OCI-LY3 (cell line): ENCODE data around the gene LSS.
"Not testable (repeated sequence)": the region's sequence is repeated elsewhere in the genome, so short reads cannot be mapped to it uniquely, and the experiment has no call there.

Experiments used
- H2AFZ ChIP-seq: fragments of 200-600, 300-600 bp; shearing (Covaris generic); 2 replicates; pipeline ENCODE4 v1.6.0; 2014; ENCODE audit warnings: antibody characterized with exemption, low read depth, low read length
- H3K27ac ChIP-seq: fragments of 200-600, 300-600 bp; sonication (generic); 2 replicates; pipeline ENCODE4 v1.5.1; 2014; ENCODE audit warnings: mild to moderate bottlenecking, low read length, moderate library complexity, mixed read lengths
- H3K27me3 ChIP-seq: fragments of 200-600, 300-600 bp; sonication (generic); 2 replicates; pipeline ENCODE4 v1.6.1; 2014; ENCODE audit warnings: low read depth, low read length, mixed read lengths
- H3K36me3 ChIP-seq: fragments of 200-600, 300-600 bp; sonication (generic); replicated peaks from 2 replicates; pipeline ENCODE3; 2014; ENCODE audit warnings: low read depth, low read length, mixed read lengths
- H3K4me1 ChIP-seq: fragments of 300-600, 200-600 bp; sonication (generic); 2 replicates; pipeline ENCODE4 v1.6.1; 2014; ENCODE audit warnings: low read length, mixed read lengths
- H3K4me2 ChIP-seq: fragments of 200-600, 300-600 bp; sonication (generic); 2 replicates; pipeline ENCODE4 v1.6.1; 2014; ENCODE audit warnings: low read length, mixed read lengths
- H3K4me3 ChIP-seq: fragments of 300-600, 200-600 bp; sonication (generic); 2 replicates; pipeline ENCODE4 v1.5.1; 2014; ENCODE audit warnings: antibody characterized with exemption, mild to moderate bottlenecking, low read length, moderate library complexity
- H3K79me2 ChIP-seq: fragments of 300-600, 200-600 bp; shearing (Covaris generic); 2 replicates; pipeline ENCODE4 v1.6.1; 2014; ENCODE audit warnings: mild to moderate bottlenecking, low read length, mixed read lengths
- H3K9ac ChIP-seq: fragments of 300-600, 200-600 bp; shearing (Covaris generic); 2 replicates; pipeline ENCODE4 v1.6.0; 2014; ENCODE audit warnings: mild to moderate bottlenecking, low read length, moderate library complexity
- H3K9me3 ChIP-seq: fragments of 200-600, 300-600 bp; shearing (Covaris generic); 2 replicates; pipeline ENCODE4 v1.6.1; 2014; ENCODE audit warnings: low read length, mixed read lengths; ENCODE audit not compliant: insufficient read depth
- H4K20me1 ChIP-seq: fragments of 200-600, 300-600 bp; sonication (generic); 2 replicates; pipeline ENCODE4 v1.6.1; 2016; ENCODE audit warnings: low read length, mixed read lengths; ENCODE audit not compliant: insufficient read depth
- CTCF ChIP-seq: fragments of 200-600, 300-600 bp; sonication (generic); IDR thresholded peaks from 2 replicates; pipeline ENCODE4 v1.5.1; 2014; ENCODE audit warnings: antibody characterized with exemption, low read length, low read depth
- EZH2phosphoT487 ChIP-seq: fragments of 200-600 bp; shearing (Covaris generic); IDR thresholded peaks from 2 replicates; pipeline ENCODE4 v1.6.1; 2018; ENCODE audit warnings: antibody characterized with exemption, mixed run types, low read depth

Gene LSS

GRCh38 chr21:46245213-46245915 is 16.8 kb upstream of the LSS start:
- no peak overlapping the region for H3K9ac ChIP-seq
- H2AFZ ChIP-seq, result no peak overlapping the region
- no peaks in the 10 kb centered on the region for H3K79me2 ChIP-seq
- no peaks in the 10 kb centered on the region for H3K9me3 ChIP-seq
- no peak overlapping the region for H3K4me2 ChIP-seq
- H3K27me3 ChIP-seq, result no peaks in the 10 kb centered on the region
- H3K4me1 ChIP-seq, result peaks cover 21% of the 10 kb centered on the region
- H3K4me3 ChIP-seq, result no peak overlapping the region
- no peak overlapping the region for H3K27ac ChIP-seq
- H3K36me3 ChIP-seq, result peaks cover 67% of the 10 kb centered on the region
- TF ChIP-seq EZH2phosphoT487 (no peak), CTCF (no peak)
- no peaks in the 10 kb centered on the region for H4K20me1 ChIP-seq

DNA sequence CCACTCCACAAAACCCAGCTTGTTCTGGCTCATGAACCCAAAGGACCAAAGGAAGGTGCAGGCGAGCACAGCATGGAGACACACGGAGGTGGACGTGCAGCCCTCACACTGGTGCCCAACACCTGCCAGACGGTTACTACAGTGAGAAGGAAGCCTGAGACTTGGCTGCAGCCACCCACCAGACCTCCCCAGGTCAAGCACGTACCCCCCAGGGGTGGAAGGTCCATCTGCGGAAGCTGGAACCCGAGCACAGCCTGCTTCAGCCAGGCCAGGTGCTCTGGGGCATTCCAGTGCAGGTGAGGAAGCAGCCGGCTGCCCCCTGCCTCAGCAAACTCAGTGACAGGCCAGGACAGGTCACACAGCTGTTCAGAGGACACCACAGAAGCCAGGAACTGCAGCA is 16.0 kb upstream of the LSS start:
- Histone ChIP-seq H2AFZ (no peak overlapping the region), H3K27me3 (no peaks in the 10 kb centered on the region), H3K4me3 (no peak overlapping the region), H3K79me2 (no peaks in the 10 kb centered on the region), H3K4me1 (peaks cover 18% of the 10 kb centered on the region), H4K20me1 (no peaks in the 10 kb centered on the region), H3K4me2 (no peak overlapping the region), H3K27ac (no peak overlapping the region), H3K9ac (no peak overlapping the region), H3K36me3 (peaks cover 64% of the 10 kb centered on the region), H3K9me3 (no peaks in the 10 kb centered on the region)
- TF ChIP-seq CTCF, result no peak
- no peak for TF ChIP-seq EZH2phosphoT487

DNA sequence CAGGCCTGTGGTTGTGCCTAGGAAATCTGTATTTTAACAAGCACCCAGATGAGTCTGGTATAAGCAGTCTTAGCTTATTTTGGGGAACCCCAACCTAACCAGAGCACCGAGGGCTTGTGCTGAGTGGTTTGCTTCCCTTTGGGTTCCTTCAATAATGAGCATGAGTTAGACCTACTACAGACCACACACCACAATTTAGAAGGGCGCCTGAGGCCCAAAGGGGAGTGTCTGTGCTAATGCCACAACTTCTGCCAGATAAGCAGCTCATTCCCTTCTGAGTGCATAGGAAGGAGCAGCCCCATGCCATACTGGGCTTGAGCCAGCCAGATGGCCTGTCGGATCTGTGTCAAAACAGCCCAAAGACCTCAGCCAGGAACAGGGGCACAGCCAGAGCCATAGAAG is 15.4 kb upstream of the LSS start:
- no peaks in the 10 kb centered on the region for H4K20me1 ChIP-seq
- no peak overlapping the region for H3K4me2 ChIP-seq

GRCh38 chr21:46243325-46243724 is 14.8 kb upstream of the LSS start:
- H3K9me3 ChIP-seq, result no peaks in the 10 kb centered on the region
- H3K9ac ChIP-seq, result no peak overlapping the region
- H3K79me2 ChIP-seq, result no peaks in the 10 kb centered on the region
- H2AFZ ChIP-seq, result no peak overlapping the region
- H3K27ac ChIP-seq, result no peak overlapping the region
- no peak overlapping the region for H3K4me2 ChIP-seq
- peaks cover 9% of the 10 kb centered on the region for H3K4me1 ChIP-seq
- TF ChIP-seq EZH2phosphoT487 (no peak), CTCF (no peak)
- peaks cover 69% of the 10 kb centered on the region for H3K36me3 ChIP-seq
- no peaks in the 10 kb centered on the region for H3K27me3 ChIP-seq
- H3K4me3 ChIP-seq, result no peak overlapping the region
- H4K20me1 ChIP-seq, result no peaks in the 10 kb centered on the region

More for the DNA sequence above, 15.4 kb upstream of the LSS start:
- Histone ChIP-seq H3K36me3 (peaks cover 69% of the 10 kb centered on the region), H3K27ac (no peak overlapping the region), H3K9ac (no peak overlapping the region), H3K9me3 (no peaks in the 10 kb centered on the region), H3K4me1 (peaks cover 14% of the 10 kb centered on the region), H3K4me3 (no peak overlapping the region), H2AFZ (no peak overlapping the region), H3K79me2 (no peaks in the 10 kb centered on the region), H3K27me3 (no peaks in the 10 kb centered on the region)
- no peak for TF ChIP-seq EZH2phosphoT487

GRCh38 chr21:46241577-46241976 is 13.0 kb upstream of the LSS start:
- H4K20me1 ChIP-seq, H3K27ac ChIP-seq, H3K4me2 ChIP-seq, H3K4me3 ChIP-seq, H3K79me2 ChIP-seq, H3K27me3 ChIP-seq, H3K9ac ChIP-seq, H2AFZ ChIP-seq, H3K9me3 ChIP-seq, H3K4me1 ChIP-seq: not testable (repeated sequence)
- peaks cover 64% of the 10 kb centered on the region for H3K36me3 ChIP-seq
